Effector memory CD8-positive, alpha-beta T cell (primary cell): ENCODE results near the gene PLCB1.

Experiments
- ATAC-seq: fragments of 150-1000 bp; cut with Tn5 transposase; replicated peaks from 2 replicates; pipeline ENCODE4 v1.10.0; 2021; ENCODE audit warnings: mild to moderate bottlenecking, moderate library complexity
- DNase-seq, 3 experiments: peaks; one replicate each; pipeline ENCODE4 v3.0.0; 2021
- H3K27ac Mint-ChIP-seq, 2 donors: one replicate each; pipeline ENCODE4 v1.8.0; 2022; ENCODE audit warnings: mild to moderate bottlenecking in 2 of 2, mixed read lengths in 2 of 2, moderate library complexity in 2 of 2
- H3K27me3 Mint-ChIP-seq, 2 donors: one replicate each; pipeline ENCODE4 v1.8.0; 2022; ENCODE audit warnings: mixed read lengths in 2 of 2
- H3K36me3 Mint-ChIP-seq: one replicate; pipeline ENCODE4 v1.8.0; 2022; ENCODE audit warnings: mild to moderate bottlenecking, moderate library complexity, mixed read lengths; ENCODE audit not compliant: insufficient read depth
- H3K4me1 Mint-ChIP-seq, 2 donors: one replicate each; pipeline ENCODE4 v1.8.0; 2022; ENCODE audit warnings: low read depth in 2 of 2, mixed read lengths in 2 of 2
- H3K4me3 Mint-ChIP-seq, 2 donors: one replicate each; pipeline ENCODE4 v1.8.0; 2022; ENCODE audit warnings: mild to moderate bottlenecking in 2 of 2, mixed read lengths in 2 of 2, moderate library complexity in 2 of 2
- H3K9me3 Mint-ChIP-seq, 2 donors: one replicate each; pipeline ENCODE4 v1.8.0; 2022; ENCODE audit warnings: mixed read lengths in 2 of 2

The PLCB1 gene

GRCh38 chr20:8234580-8234979 lies 102.5 kb downstream of the PLCB1 start:
- peaks cover 17 to 20% of the 10 kb centered on the region in 2 donors for H3K4me1 Mint-ChIP-seq
- DNase-seq, result no peak
- H3K9me3 Mint-ChIP-seq, result no peaks in the 10 kb centered on the region
- H3K4me3 Mint-ChIP-seq, result no peak overlapping the region
- no peaks in the 10 kb centered on the region for H3K27me3 Mint-ChIP-seq
- ATAC-seq, result no peak
- no peak overlapping the region for H3K27ac Mint-ChIP-seq
- H3K36me3 Mint-ChIP-seq, result no peaks in the 10 kb centered on the region

GRCh38 chr20:8242066-8242465 lies 110.0 kb downstream of the PLCB1 start:
- peaks cover 24 to 29% of the 10 kb centered on the region in 2 donors for H3K4me1 Mint-ChIP-seq
- no peaks in the 10 kb centered on the region for H3K36me3 Mint-ChIP-seq

GRCh38 chr20:8242827-8243724 lies 111.0 kb downstream of the PLCB1 start:
- Mint-ChIP-seq H3K9me3 (no peaks in the 10 kb centered on the region), H3K36me3 (no peaks in the 10 kb centered on the region), H3K4me3 (no peak overlapping the region), H3K27ac (no peak overlapping the region), H3K4me1 (peaks cover 24 to 30% of the 10 kb centered on the region in 2 donors), H3K27me3 (no peaks in the 10 kb centered on the region)
- DNase-seq (no peak), ATAC-seq (no peak)

More at GRCh38 chr20:8242066-8242465, 110.0 kb downstream of the PLCB1 start:
- ATAC-seq (no peak), DNase-seq (no peak)
- Mint-ChIP-seq H3K27me3 (no peaks in the 10 kb centered on the region), H3K9me3 (no peaks in the 10 kb centered on the region), H3K4me3 (no peak overlapping the region), H3K27ac (no peak overlapping the region)

GRCh38 chr20:8244637-8245036 lies 112.6 kb downstream of the PLCB1 start:
- ATAC-seq, result no peak
- Mint-ChIP-seq H3K27ac (peak overlapping the region in 1 of 2 donors; percentile 18), H3K4me1 (peaks cover 9 to 19% of the 10 kb centered on the region in 2 donors), H3K9me3 (no peaks in the 10 kb centered on the region), H3K36me3 (no peaks in the 10 kb centered on the region), H3K27me3 (no peaks in the 10 kb centered on the region), H3K4me3 (no peak overlapping the region)
- DNase-seq, result no peak

- Mint-ChIP-seq H3K9me3 (no peaks in the 10 kb centered on the region), H3K4me3 (no peak overlapping the region), H3K4me1 (peaks cover 9 to 26% of the 10 kb centered on the region in 2 donors), H3K36me3 (no peaks in the 10 kb centered on the region), H3K27ac (no peak overlapping the region), H3K27me3 (no peaks in the 10 kb centered on the region)
- ATAC-seq (no peak), DNase-seq (no peak)
Observed at GRCh38 chr20:8246153-8246552, 114.1 kb downstream of the PLCB1 start.

GRCh38 chr20:8246716-8247115 lies 114.7 kb downstream of the PLCB1 start:
- no peak overlapping the region for H3K4me3 Mint-ChIP-seq
- DNase-seq, result no peak
- no peaks in the 10 kb centered on the region for H3K9me3 Mint-ChIP-seq
- H3K4me1 Mint-ChIP-seq, result peaks cover 9 to 25% of the 10 kb centered on the region in 2 donors
- H3K36me3 Mint-ChIP-seq, result no peaks in the 10 kb centered on the region
- no peak overlapping the region for H3K27ac Mint-ChIP-seq
- no peaks in the 10 kb centered on the region for H3K27me3 Mint-ChIP-seq
- ATAC-seq, result no peak

- Mint-ChIP-seq H3K4me3 (no peak overlapping the region), H3K36me3 (no peaks in the 10 kb centered on the region), H3K27ac (no peak overlapping the region), H3K4me1 (peaks cover 0 to 18% of the 10 kb centered on the region in 2 donors), H3K9me3 (no peaks in the 10 kb centered on the region), H3K27me3 (no peaks in the 10 kb centered on the region)
- ATAC-seq (no peak), DNase-seq (no peak)
Observed at GRCh38 chr20:8248051-8248450, 116.0 kb downstream of the PLCB1 start.

- peaks cover 7 to 17% of the 10 kb centered on the region in 2 donors for H3K4me1 Mint-ChIP-seq
- DNase-seq, result no peak
- no peaks in the 10 kb centered on the region for H3K36me3 Mint-ChIP-seq
- H3K9me3 Mint-ChIP-seq, result no peaks in the 10 kb centered on the region
- H3K27ac Mint-ChIP-seq, result no peak overlapping the region
- no peak for ATAC-seq
- no peak overlapping the region for H3K4me3 Mint-ChIP-seq
- no peaks in the 10 kb centered on the region for H3K27me3 Mint-ChIP-seq
Observed at GRCh38 chr20:8249634-8250033, 117.6 kb downstream of the PLCB1 start.

- no peaks in the 10 kb centered on the region for H3K9me3 Mint-ChIP-seq
- ATAC-seq, result no peak
- DNase-seq, result no peak
- H3K27me3 Mint-ChIP-seq, result no peaks in the 10 kb centered on the region
- peak overlapping the region in 1 of 2 donors; percentile 5 for H3K27ac Mint-ChIP-seq
- H3K36me3 Mint-ChIP-seq, result no peaks in the 10 kb centered on the region
- H3K4me3 Mint-ChIP-seq, result no peak overlapping the region
- H3K4me1 Mint-ChIP-seq, result peaks cover 7 to 16% of the 10 kb centered on the region in 2 donors
Observed at GRCh38 chr20:8250539-8251200, 118.6 kb downstream of the PLCB1 start.

GRCh38 chr20:8251201-8251575 lies 119.1 kb downstream of the PLCB1 start:
- H3K4me1 Mint-ChIP-seq, result peaks cover 9 to 18% of the 10 kb centered on the region in 2 donors
- H3K4me3 Mint-ChIP-seq, result no peak overlapping the region
- no peaks in the 10 kb centered on the region for H3K36me3 Mint-ChIP-seq
- no peak for ATAC-seq
- no peaks in the 10 kb centered on the region for H3K9me3 Mint-ChIP-seq
- DNase-seq, result no peak
- no peaks in the 10 kb centered on the region for H3K27me3 Mint-ChIP-seq
- H3K27ac Mint-ChIP-seq, result peak overlapping the region in 1 of 2 donors; percentile 5

- no peaks in the 10 kb centered on the region for H3K9me3 Mint-ChIP-seq
- peaks cover 11 to 13% of the 10 kb centered on the region in 2 donors for H3K4me1 Mint-ChIP-seq
- H3K4me3 Mint-ChIP-seq, result no peak overlapping the region
Observed at GRCh38 chr20:8254911-8255582, 123.0 kb downstream of the PLCB1 start.

GRCh38 chr20:8255945-8256632 lies 124.0 kb downstream of the PLCB1 start:
- Mint-ChIP-seq H3K4me1 (peaks cover 10 to 15% of the 10 kb centered on the region in 2 donors), H3K27me3 (no peaks in the 10 kb centered on the region), H3K4me3 (no peak overlapping the region), H3K36me3 (no peaks in the 10 kb centered on the region), H3K9me3 (no peaks in the 10 kb centered on the region), H3K27ac (no peak overlapping the region)
- DNase-seq, result no peak
- no peak for ATAC-seq

More at GRCh38 chr20:8254911-8255582, 123.0 kb downstream of the PLCB1 start:
- Mint-ChIP-seq H3K27me3 (no peaks in the 10 kb centered on the region), H3K27ac (no peak overlapping the region), H3K36me3 (no peaks in the 10 kb centered on the region)
- no peak for DNase-seq
- ATAC-seq, result no peak

- Mint-ChIP-seq H3K36me3 (no peaks in the 10 kb centered on the region), H3K27me3 (no peaks in the 10 kb centered on the region), H3K4me3 (no peak overlapping the region), H3K9me3 (no peaks in the 10 kb centered on the region), H3K4me1 (peaks cover 6 to 14% of the 10 kb centered on the region in 2 donors), H3K27ac (no peak overlapping the region)
- ATAC-seq (no peak), DNase-seq (no peak)
Observed at GRCh38 chr20:8260837-8261251, 128.8 kb downstream of the PLCB1 start.
